IPS-NIHi7 (cell line): ENCODE measurements around the gene PIK3CA.
"Not testable (repeated sequence)": the region's sequence is repeated elsewhere in the genome, so short reads cannot be mapped to it uniquely, and the experiment has no call there.

Experiments used
- DNase-seq: peaks from one replicate; pipeline ENCODE4 v3.0.0; 2012; ENCODE audit warnings: mixed read lengths; ENCODE audit errors: extremely low spot score

Gene PIK3CA

DNA sequence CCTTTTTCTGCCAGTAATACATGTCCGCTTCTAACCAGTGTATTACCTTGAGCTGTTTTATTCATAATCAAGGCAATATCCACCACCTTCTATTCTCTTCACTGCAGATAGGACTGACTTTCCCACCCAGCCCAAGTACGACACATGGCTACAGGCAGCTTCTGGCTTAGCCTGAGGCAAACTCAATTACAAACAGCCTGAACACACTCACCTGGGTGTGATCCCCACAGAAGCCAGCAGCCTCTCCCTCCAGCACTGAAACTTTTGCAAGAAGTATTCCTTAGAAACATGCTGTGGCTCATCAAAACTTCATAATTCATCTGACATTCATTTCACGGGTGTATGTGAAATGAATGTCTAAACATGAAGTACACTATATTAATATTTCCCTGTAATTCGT is 116.3 kb downstream of the PIK3CA start:
- no peak for DNase-seq

GRCh38 chr3:179265092-179265491 is 116.9 kb downstream of the PIK3CA start:
- DNase-seq, result no peak

DNA sequence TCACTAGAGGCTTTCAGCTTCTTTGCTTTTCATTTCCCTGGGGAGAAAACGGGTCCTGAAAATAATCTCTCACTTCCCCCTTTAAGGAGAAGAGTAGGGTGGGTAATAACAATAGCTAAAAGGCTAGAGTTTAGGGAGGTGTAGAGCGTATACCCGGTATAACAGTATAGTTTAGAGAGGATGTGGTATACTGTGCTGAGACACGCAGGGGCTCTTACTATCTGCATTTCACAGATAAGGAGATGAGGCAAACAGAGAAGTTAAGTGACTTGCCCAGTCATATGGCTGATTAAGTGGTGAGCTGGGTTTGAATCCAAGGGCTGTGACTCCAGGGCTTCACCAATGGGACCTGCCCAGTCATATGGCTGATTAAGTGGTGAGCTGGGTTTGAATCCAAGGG is 117.7 kb downstream of the PIK3CA start:
- no peak for DNase-seq

DNA sequence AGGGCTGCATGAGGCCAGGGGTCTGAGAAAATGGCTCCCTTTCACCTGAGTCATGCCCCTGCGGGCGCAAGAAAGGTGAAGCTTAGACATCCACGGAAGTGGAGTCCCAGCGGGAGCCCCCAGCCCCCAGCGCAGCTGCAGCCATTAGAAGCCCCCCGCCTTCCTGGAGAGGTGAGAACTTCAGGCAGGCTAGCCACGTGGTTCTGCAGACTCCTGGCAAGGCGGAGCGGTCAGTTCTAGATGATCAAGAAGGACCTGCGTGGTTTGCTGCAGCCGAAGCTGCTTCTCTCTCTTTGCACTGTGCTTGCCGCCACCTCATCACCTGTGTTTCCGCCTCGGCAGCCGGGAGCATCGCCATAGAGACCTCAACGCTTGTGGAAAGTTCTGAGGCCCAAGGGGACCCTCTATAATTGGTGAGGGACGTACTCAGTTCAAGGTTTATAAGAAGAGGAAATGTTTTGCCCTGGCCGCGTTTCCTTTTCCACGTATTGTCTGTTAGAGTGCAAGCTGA is 118.6 kb downstream of the PIK3CA start:
- no peak for DNase-seq

DNA sequence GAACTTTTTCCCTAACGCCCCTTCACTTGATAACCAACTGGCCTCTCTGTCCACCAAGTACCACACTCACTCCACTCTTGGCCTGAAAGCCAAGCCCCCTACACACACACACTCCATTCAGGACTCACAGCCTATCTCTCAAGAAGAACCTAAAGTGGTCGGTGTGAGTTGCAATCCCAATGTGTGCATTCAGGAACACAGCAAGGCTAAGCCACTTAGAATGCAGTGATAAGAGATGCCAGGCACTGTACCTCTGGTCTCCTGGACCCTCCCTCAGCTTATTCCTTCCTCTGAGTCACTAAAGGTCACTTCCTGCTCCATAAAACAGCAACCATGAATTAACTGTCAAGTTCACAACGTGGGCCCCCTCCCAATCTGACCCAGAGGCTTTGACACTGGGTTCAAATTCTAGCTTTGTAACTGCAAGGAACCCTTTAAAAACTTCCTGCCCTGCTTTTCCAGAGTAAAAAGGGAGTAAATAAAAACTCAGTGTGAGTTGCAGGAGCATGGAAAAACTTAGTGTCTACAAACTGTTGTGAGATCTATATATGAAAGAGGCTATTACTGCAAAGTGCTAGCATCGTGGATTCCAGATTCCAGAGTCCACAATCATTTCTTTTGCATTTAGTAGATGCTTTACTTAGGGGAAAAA is 120.4 kb downstream of the PIK3CA start:
- no peak for DNase-seq

DNA sequence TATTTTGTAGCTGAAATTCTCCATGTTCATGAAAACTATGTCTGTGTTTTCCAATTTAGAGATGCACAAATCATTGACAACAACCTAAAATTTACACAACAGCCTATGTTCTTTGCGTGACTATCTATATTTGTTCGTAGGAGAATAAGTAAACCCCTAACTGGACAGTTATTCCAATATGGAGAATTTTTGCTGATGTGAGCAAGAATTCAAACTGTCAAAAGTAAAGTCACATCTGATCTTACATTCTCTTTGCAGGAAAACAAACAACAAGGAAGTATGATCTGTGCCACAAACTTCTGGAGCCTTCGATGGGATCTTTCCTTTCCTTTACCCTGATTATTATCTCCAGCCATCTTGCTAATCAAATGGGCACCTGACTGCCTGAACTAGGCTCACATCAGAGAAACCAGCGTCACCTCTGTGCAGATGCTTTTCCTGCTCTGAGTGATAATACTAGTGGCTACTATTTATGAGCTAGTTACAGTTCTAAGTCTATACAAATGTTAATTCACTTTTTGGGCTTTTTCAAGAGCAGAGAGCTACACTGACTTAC is 121.1 kb downstream of the PIK3CA start:
- no peak for DNase-seq

DNA sequence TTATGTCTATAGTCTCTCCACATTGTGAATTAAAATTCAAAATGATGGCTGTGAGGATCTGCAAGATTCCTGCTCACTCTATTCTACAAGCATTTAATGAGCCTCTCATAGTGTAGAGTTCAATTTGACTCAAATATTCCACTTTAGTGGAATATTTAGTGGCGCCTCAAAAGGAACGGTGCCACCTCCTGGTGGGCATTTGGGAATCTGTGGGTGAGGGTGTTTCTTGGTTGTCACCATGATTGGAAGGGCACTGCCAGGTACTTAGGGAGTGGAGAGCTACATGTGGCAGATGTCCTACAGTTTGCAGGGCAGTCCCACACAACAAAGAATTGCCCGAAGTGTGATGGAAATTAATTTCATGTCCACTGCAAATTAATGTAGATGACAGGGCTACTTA is 124.2 kb downstream of the PIK3CA start:
- no peak for DNase-seq

- not testable (repeated sequence) for DNase-seq
Measured at GRCh38 chr3:179274434-179274833, 126.3 kb downstream of the PIK3CA start.

GRCh38 chr3:179276001-179276400 is 127.8 kb downstream of the PIK3CA start:
- no peak for DNase-seq

GRCh38 chr3:179276743-179277142 is 128.6 kb downstream of the PIK3CA start:
- no peak for DNase-seq

- no peak for DNase-seq
Measured at GRCh38 chr3:179278151-179278550, 130.0 kb downstream of the PIK3CA start.

- DNase-seq, result no peak
Measured at GRCh38 chr3:179278932-179279693, 131.0 kb downstream of the PIK3CA start.

DNA sequence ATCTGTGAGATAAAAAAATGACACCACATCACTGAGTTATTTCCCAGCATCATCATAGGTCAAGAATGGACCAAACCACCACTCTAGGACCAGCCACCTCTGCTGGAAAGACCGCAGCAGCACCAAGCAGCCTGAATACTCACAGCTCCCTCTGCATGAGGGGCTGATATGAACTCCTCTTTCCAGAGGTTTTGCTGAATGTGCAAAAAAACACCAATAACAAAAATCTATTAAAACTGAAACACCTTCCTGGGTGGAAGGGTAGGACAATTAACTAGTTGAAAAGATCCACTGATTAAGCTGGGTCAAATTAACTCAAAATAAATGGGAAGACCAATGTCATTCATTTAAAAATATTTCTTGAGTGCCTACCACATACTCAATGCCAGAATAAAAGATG is 131.7 kb downstream of the PIK3CA start:
- DNase-seq, result no peak

GRCh38 chr3:179281825-179282224 is 133.7 kb downstream of the PIK3CA start:
- DNase-seq, result no peak

- no peak for DNase-seq
Measured at GRCh38 chr3:179286331-179286730, 138.2 kb downstream of the PIK3CA start.

- no peak for DNase-seq
Measured at GRCh38 chr3:179288845-179289244, 140.7 kb downstream of the PIK3CA start.

- DNase-seq, result no peak
Measured at GRCh38 chr3:179289295-179289694, 141.1 kb downstream of the PIK3CA start.
